Mucosa of gallbladder (tissue), 1 donor: ENCODE results near the gene ZNF322. TPM values are rescaled to one million over a fixed set of nuclear protein-coding genes. Genes with fewer than 3 reads are reported as not detected.
"Not testable (repeated sequence)": the region's sequence is repeated elsewhere in the genome, so short reads cannot be mapped to it uniquely, and the experiment has no call there.

Experiments used
- DNase-seq: peaks from one replicate; pipeline ENCODE4 v3.0.0-alpha.2; 2020; ENCODE audit warnings: low spot score
- total RNA-seq: library from RNA; stranded (reverse); gene quantifications from one replicate; pipeline ENCODE4 v1.2.1, GENCODE V29; 2021
- donor health status: DM: no; HTN: no; CAD: no.

Gene ZNF322, protein sequence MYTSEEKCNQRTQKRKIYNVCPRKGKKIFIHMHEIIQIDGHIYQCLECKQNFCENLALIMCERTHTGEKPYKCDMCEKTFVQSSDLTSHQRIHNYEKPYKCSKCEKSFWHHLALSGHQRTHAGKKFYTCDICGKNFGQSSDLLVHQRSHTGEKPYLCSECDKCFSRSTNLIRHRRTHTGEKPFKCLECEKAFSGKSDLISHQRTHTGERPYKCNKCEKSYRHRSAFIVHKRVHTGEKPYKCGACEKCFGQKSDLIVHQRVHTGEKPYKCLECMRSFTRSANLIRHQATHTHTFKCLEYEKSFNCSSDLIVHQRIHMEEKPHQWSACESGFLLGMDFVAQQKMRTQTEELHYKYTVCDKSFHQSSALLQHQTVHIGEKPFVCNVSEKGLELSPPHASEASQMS
- total RNA-seq, result 31.8 TPM

GRCh38 chr6:26659042-26659999 lies at the start of gene ZNF322:
Gene ZNF322 (minus strand): TSS chr6:26659746. CDS start chr6:26638553, 21,193 bp downstream.
- peak; percentile 95 for DNase-seq

GRCh38 chr6:26705780-26706179 lies 46.2 kb upstream of the ZNF322 start:
- not testable (repeated sequence) for DNase-seq

DNA sequence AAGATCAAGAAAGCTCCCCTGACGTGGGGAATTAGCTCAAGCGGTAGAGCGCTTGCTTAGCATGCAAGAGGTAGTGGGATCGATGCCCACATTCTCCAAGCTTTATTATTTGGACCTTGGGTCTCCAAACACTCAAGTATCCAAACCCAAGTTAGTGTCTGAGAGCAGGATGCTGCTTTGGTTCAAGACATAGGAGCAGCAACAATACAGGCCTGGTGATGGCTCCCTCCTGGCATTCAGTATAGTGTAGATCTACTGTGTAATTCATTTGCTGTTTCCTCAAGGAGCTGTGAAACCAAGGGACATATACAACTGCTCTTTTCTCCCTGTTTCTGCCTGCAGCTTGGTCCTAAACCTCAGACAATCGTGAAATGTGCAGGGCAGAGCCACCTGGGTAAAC lies 45.8 kb upstream of the ZNF322 start:
- not testable (repeated sequence) for DNase-seq

GRCh38 chr6:26701023-26701747 lies 41.6 kb upstream of the ZNF322 start:
- DNase-seq, result not testable (repeated sequence)

DNA sequence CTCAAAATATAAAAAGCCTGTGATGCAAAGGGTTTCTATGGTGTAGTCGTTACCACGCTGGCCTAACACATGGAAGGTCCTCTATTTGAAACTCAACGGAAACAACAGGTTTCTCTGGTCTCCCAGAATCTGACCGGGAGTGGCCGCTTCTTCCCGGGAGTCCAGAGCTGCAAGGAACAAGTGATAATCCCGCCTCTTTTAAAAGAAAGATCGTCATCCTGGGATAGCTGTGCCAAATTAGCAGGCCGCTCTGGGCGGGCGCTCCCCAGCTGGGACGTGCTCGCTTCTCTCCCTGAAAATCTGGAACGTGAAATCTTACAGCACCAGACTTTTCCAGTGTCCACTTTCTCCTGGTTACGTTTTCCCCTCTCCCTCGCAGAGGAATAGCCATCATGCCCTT lies 38.0 kb upstream of the ZNF322 start:
- DNase-seq, result not testable (repeated sequence)

DNA sequence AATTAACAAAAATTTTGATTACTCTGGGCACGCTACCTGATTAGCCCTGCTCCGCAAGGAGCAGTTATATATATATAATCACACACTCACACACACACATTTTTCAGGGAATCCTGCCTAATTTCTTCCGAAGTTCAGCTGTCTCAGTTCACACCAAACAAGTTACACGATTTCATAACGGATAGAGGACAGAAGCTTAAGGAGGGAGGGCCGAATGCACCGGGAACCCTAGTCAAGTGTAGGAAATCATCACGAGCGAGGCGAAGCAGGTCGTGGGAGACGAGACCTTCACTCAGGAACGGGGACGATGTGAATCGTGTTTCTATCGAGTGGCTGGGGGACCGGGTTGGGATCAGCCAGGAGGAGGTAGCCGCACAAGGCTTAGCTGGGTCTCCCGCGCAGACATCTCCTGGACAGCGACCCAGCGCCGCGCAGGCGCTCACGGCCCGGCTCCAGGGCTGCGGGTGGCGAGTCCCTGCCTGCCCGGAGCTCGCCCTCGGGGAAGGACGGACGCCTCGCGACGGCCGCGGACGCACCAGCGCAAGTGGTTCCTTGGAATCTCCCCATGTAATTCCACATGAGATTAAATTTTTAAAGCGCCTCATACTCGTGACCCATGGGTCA lies 29.9 kb upstream of the ZNF322 start:
- not testable (repeated sequence) for DNase-seq

DNA sequence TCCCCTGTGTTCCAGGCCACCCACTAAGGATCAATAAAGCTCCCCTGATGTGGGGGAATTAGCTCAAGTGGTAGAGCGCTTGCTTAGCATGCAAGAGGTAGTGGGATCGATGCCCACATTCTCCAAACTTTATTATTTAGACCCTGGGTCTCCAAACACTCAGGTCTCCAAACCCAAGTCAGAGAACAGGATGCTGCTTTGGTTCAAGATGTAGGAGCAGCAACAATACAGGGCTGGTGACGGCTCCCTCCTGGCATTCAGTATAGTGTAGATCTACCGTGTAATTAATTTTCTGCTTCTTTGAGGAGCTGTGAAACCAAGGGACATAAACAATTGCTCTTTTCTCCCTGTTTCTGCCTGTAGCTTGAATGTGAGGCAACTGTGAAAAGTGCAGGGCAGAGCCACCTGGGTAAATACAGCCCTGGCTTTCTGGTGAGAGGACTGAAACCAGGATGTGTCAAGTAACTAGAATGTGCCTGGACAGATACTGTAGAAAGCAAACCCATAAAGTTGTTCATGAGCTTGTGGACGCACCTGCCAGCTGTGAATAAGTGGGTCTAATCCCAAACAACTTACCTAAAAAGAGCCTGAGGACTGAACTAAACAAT lies 23.0 kb upstream of the ZNF322 start:
- not testable (repeated sequence) for DNase-seq

DNA sequence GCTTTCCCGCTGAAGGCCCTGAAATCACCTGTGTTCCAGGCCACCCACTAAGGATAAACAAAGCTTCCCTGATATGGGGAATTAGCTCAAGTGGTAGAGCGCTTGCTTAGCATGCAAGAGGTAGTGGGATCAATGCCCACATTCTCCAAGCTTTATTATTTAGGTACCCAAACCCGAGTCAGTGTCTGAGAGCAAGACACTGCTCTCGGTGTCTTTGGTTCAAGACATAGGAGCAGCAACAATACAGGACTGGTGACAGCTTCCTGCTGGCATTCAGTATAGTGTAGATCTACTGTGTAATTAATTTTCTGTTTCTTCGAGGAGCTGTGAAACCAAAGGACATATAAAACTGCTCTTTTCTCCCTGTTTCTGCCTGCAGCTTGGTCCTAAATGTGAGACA lies 13.7 kb upstream of the ZNF322 start:
- DNase-seq, result not testable (repeated sequence)

- not testable (repeated sequence) for DNase-seq
Measured at GRCh38 chr6:26670558-26670957, 11.0 kb upstream of the ZNF322 start.

DNA sequence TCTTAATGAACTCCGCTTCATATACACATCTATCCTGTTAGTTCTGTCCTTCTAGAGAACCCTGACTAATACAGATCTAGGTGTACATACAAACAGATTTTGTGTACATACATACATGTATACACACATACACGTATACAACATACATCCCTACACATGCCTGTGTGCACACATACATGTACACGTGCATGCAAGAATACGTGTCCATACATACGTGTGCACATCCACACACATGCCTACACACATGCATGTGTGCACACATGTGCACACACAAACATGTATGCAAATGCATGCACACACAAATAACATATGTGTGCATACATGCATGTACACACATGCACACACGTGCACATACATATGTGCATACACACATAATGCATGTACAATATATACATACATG lies 10.5 kb upstream of the ZNF322 start:
- DNase-seq, result not testable (repeated sequence)

GRCh38 chr6:26660000-26660361 lies 435 bp upstream of the ZNF322 start:
- DNase-seq, result no peak

- no peak for DNase-seq
Measured at GRCh38 chr6:26657256-26657655, 2.3 kb downstream of the ZNF322 start.

- no peak for DNase-seq
Measured at GRCh38 chr6:26653007-26653406, 6.5 kb downstream of the ZNF322 start.

GRCh38 chr6:26651133-26651781 lies 8.3 kb downstream of the ZNF322 start:
- no peak for DNase-seq

DNA sequence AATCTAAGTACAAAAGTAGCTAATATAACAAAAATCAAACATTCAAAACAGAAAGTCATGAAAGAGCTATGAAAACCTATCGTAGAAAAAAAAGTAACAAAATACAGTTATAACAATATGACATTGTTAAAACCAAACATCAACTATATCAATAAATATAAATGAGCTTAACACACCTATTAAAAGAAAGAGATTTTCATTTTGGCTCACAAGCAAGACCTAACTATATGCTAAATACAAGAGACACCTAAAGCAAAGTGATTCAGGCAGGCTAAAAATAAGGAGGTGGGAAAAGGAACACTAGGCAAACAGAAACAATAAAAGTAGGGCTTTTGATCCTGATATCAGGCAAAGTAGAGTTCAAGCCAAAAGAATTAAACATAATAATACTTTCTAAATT lies 13.5 kb downstream of the ZNF322 start:
- DNase-seq, result no peak

DNA sequence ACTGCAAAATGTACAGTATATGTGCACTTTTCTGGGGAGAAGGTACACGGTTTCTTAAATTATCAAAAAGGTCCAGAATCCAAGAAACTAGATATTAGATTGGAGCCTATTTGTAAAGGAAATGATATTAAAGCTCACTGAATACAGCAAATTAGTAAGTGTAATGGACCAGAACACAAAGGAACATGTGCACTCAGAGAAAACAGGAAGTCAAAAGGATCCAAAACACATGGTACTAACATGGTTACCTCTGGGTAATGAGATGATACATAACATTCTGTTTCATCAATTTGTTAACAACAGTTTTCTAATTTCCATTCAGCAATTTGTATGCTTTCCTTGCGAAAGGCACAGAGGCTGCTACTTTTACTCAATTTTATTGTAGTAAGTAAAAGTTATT lies 18.7 kb downstream of the ZNF322 start:
- no peak for DNase-seq

DNA sequence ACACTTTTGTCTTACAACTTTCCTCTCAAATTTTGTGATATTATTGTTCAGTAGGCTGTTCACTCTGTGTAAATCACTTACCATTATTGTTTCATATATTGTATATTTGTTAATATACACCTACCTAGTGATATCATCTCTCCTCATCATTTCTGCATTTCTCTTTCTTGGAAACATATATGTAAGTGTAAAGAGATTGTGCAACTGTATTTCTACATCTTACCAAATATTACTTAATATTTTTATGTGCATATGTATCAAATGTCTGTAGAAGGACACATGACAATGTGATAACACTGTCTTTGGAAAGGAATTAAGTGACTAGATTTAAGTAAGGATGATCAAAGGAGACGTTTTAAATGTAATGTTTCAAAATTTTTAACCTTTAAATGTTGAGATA lies 30.2 kb downstream of the ZNF322 start:
- no peak for DNase-seq

- no peak for DNase-seq
Measured at GRCh38 chr6:26627843-26628242, 31.7 kb downstream of the ZNF322 start.

- DNase-seq, result no peak
Measured at GRCh38 chr6:26624557-26624956, 35.0 kb downstream of the ZNF322 start.

DNA sequence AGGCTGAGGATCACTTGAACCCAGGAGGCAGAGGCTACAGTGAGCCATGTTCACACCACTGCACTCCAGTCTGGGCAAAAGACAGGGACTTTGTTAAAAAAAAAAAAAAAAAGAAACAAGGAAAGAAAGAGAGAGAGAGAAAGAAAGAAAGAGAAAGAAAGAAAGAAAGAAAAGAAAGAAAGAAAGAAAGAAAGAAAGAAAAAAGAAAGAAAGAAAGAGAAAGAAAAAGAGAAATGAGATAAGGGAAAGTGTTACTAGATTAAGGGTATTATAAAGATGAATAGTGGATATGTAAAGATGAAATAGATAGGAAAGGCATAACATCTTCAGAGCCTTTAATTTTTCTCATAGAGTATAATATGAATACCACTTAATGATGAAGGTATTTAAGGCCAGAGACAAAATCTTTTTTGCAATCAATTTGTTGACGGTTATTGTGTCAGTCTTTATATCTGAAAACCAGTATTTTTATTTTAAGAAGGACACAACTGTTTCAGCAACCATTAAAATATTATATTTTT lies 36.1 kb downstream of the ZNF322 start:
- DNase-seq, result no peak
